ENCODE results near the gene LHX3.
"Not testable (repeated sequence)": the region's sequence is repeated elsewhere in the genome, so short reads cannot be mapped to it uniquely, and the experiment has no call there.

LHX3 gene

GRCh38 chr9:136241542-136241941 lies 36.6 kb upstream of the LHX3 start:
- DNase-seq (ENCODE audit: low spot score), result no peak

- DNase-seq (ENCODE audit: low spot score), result no peak
These were observed 36.0 kb upstream of the LHX3 start for GRCh38 chr9:136240941-136241340.

- DNase-seq (ENCODE audit: low spot score), result no peak
These were observed 35.0 kb upstream of the LHX3 start for GRCh38 chr9:136239983-136240330.

DNA sequence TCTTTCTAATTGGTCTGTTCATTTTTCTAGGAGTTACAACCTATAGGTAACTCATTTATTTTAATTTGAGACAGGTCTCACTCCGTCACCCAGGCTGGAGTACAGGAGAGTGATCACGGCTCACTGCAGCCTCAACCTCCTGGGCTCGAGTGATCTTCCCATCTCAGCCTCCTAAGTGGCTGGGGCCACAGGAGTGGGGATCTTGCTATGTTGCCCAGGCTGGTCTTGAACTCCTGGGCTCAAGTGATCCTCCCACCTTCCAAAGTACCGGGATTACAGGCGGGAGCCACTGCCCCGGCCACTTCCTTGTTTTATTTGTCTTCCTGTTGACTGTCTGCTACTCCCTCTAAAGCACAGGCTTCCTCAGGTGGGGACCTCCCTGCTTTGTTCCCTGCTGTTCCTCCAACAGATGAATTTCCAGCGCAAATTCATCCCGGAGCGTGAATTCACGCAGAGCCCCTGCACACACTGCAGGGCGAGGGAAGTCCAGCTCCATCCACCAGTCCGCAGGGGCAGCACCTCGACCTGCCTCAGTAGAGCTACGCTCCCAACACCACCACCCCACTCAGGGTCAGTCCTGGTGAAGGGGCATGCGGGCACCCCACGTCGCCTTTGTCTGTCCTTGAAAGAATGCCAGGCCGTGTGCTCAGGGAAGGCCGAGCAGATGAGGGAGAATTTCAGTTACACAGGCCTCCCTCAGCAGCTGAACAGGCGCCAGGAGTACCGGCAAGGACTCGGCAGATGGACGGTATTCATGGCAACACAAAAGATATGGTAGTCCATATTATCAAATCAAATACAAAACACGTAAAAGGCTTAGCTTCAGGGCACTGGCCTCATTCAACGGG lies 34.4 kb upstream of the LHX3 start:
- no peak for DNase-seq (ENCODE audit: low spot score)

GRCh38 chr9:136238342-136238732 lies 33.4 kb upstream of the LHX3 start:
- no peak for DNase-seq (ENCODE audit: low spot score)

DNA sequence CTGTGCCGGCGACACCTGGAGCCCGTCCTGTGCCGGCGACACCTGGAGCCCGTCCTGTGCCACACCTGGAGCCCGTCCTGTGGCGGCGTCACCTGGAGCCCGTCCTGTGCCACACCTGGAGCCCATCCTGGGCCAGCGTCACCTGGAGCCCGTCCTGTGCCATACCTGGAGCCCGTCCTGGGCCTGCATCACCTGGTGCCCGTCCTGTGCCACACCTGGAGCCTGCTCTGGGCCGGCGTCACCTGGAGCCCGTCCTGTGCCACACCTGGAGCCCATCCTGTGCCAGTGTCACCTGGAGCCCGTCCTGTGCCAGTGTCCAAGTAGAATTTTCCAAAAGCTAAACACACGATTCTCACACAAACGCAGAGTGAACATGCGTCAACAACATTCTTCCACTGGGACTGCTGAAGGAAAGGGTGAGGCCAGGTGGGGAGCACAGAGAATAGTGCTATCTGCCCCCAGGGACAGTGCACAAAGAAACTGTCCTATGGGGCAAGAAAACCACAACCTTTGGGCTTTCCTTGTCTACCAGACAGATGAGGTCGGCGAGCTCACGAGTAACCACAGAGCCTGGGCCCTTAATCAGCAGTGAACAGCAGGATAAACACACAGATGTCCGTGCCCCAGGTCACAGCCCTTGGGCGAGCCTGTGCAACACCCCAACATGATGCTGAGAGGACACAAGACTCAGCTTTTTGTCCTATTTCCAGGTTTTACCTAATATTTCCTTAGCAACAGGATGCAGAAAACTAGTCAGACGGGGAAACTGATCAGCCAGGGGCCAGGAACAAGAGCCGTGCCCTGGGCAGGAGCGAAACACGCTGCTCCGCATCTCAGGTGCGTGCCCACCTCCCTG lies 32.8 kb upstream of the LHX3 start:
- DNase-seq (ENCODE audit: low spot score), result no peak

- not testable (repeated sequence) for DNase-seq (ENCODE audit: low spot score)
These were observed 31.8 kb upstream of the LHX3 start for GRCh38 chr9:136236471-136237410.

DNA sequence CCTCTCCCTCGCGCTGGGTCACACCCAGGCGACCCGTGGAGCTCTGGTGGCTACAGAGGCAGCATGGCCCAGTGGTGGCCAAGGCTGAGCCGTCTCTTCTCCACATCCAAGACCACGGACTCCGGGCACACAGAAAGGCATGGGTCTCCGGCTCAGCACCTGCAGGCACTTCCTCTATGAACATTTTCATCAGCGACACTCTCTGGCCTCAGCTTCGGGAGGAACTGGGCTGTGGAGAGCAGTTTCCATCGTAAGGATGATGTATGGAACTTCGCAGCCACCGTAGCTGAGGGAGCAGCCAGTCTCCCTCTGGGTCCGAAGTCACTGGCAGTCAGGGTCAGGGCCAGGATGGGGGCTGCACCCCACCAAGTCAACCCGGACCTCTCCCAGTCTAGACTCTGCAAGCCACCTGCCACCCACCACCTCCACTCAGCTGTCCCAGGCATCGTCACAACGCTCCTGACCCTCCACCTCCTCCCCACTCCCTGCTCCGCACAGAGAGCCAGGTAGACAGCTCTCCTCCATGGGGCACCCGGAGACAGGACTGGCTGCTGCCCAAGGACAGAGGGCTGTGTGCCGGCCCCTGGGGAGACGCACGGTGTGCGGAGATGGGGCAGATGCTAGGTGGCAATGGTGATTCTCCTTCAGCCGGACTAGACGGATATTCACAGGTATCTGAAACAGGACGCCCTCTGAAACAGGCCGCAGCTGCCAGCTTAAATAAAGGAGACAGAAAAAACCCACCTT lies 31.0 kb upstream of the LHX3 start:
- no peak for DNase-seq (ENCODE audit: low spot score)

- DNase-seq (ENCODE audit: low spot score), result no peak
These were observed 30.2 kb upstream of the LHX3 start for GRCh38 chr9:136235171-136235570.

DNA sequence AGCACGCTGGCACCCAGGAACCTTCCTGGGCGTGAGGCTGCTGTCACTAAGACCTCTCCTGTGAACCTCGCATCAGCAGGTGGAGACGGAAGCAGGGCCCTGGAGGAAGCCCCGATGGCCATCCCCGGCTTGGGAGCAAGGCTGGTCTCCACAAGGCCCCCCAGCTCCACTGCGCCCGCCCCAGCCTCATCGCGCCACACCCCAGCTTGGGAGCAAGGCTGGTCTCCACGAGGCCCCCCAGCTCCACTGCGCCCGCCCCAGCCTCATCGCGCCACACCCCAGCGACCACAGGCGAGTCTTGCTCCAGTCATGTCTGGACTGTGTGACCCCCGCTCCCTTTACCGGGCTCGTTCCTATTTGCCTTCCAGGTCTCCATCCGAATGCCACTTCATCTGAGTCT lies 29.7 kb upstream of the LHX3 start:
- DNase-seq (ENCODE audit: low spot score), result no peak

- DNase-seq (ENCODE audit: low spot score), result no peak
These were observed 28.9 kb upstream of the LHX3 start for GRCh38 chr9:136233868-136234267.

GRCh38 chr9:136233411-136233810 lies 28.5 kb upstream of the LHX3 start:
- DNase-seq (ENCODE audit: low spot score), result no peak

- DNase-seq (ENCODE audit: low spot score), result no peak
These were observed 28.0 kb upstream of the LHX3 start for GRCh38 chr9:136232969-136233368.

- DNase-seq (ENCODE audit: low spot score), result no peak
These were observed 26.8 kb upstream of the LHX3 start for GRCh38 chr9:136231478-136232297.

GRCh38 chr9:136230773-136231172 lies 25.8 kb upstream of the LHX3 start:
- DNase-seq (ENCODE audit: low spot score), result no peak

- no peak for DNase-seq (ENCODE audit: low spot score)
These were observed 25.4 kb upstream of the LHX3 start for GRCh38 chr9:136230365-136230764.

DNA sequence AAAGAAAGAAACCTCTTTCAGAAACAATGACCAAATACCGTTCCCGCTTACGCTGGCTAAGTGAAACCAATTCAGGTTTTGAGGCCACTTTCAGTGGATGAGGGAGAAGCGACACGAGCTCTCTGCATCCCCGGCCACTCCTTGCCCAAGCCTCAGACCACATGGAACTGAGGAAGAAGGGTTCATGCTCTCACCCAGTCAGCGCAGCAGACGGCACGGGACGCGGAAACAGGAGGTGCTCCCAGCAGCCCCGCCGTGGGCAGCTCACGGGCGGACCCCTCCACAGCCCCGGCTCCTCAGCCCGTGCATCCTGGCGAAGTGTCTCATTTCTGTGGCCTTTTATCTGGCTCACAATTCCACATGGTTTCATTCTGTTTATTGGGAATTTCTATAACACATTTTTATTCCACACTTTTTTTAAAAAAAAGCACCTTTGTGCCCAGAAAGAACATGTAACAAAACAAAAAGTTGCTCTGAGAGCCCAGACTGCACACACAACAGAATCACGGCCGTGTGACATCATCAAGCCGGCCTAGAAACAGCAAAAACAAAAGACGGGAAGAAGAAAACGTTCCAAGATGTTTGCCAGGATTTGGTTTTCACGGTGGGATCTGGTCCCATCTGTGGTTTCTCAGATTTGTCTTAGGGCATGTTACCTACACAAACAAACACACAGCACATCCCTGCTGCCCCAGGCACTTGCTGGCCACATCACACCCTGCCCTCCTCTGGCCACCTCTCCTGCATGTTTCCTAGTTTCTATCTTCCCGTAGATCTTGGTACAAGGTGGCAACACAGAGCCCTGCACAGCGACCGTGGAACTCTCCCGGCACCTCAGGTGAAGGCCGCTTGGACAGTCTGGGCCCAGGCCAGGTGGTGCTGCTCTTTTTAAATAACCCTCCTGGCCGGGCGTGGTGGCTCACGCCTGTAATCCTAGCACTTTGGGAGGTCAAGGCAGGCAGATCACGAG lies 24.5 kb upstream of the LHX3 start:
- DNase-seq (ENCODE audit: low spot score), result no peak

DNA sequence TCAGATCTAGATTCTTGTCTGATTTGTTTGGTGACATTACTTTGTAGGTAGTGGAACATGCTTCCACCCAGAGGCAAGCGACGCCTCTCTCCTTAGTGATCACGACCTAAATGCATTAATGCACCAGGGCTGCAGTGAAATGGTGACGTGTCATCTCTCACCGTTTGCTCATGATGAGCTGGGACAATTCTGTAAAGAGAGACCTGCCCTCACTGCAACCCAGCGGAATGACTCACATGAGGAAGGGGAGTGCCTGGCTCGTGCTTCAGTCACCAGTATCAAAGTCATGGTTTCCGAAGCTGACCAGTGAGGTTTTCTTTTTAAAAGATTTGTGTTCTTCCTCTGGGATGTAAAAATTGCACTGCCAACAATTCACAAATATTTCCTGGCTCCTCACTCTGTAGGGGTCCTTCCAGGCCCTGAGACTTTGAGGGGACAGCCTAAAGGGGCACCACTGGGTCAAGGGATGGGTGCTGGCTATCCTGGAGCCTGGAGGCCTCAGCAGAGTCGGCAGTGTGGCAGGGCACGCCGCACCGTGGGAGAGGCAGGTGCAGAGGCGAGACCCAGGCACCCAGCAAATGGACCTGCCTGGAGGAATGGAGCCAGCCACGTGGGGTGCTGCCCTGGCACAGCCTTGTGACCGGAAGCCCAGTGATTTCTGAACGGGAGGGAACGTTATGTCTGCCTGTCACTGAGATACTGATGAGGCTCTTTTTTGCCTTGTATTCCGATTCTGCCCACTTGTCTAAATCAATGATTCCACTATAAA lies 23.4 kb upstream of the LHX3 start:
- DNase-seq (ENCODE audit: low spot score), result no peak
